Loucy (cell line): ENCODE measurements around the gene PSMB2.

ENCODE experiments used
- EZH2phosphoT487 ChIP-seq: fragments of 200-600 bp; IDR thresholded peaks from 2 replicates; pipeline ENCODE4 v1.6.1; 2018; ENCODE audit warnings: antibody characterized with exemption, mild to moderate bottlenecking, moderate library complexity, borderline replicate concordance
- TF ChIP-seq, protein P1 (sequence below): fragments of 200-600 bp; sonication (generic); conservative IDR thresholded peaks from 2 replicates; pipeline ENCODE4 v1.5.1; 2014; ENCODE audit warnings: mild to moderate bottlenecking, antibody characterized with exemption, low read length

- TF ChIP-seq, protein P1, sequence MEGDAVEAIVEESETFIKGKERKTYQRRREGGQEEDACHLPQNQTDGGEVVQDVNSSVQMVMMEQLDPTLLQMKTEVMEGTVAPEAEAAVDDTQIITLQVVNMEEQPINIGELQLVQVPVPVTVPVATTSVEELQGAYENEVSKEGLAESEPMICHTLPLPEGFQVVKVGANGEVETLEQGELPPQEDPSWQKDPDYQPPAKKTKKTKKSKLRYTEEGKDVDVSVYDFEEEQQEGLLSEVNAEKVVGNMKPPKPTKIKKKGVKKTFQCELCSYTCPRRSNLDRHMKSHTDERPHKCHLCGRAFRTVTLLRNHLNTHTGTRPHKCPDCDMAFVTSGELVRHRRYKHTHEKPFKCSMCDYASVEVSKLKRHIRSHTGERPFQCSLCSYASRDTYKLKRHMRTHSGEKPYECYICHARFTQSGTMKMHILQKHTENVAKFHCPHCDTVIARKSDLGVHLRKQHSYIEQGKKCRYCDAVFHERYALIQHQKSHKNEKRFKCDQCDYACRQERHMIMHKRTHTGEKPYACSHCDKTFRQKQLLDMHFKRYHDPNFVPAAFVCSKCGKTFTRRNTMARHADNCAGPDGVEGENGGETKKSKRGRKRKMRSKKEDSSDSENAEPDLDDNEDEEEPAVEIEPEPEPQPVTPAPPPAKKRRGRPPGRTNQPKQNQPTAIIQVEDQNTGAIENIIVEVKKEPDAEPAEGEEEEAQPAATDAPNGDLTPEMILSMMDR: no peak
- no peak for TF ChIP-seq EZH2phosphoT487
Observed at GRCh38 chr1:35588197-35588910, 53.0 kb downstream of the PSMB2 start.
